NCI-H226 (cell line): ENCODE data around the gene GSN.

Source experiments
- DNase-seq: peaks from one replicate; pipeline ENCODE4 v3.0.0-alpha.2; 2015

GSN gene

DNA sequence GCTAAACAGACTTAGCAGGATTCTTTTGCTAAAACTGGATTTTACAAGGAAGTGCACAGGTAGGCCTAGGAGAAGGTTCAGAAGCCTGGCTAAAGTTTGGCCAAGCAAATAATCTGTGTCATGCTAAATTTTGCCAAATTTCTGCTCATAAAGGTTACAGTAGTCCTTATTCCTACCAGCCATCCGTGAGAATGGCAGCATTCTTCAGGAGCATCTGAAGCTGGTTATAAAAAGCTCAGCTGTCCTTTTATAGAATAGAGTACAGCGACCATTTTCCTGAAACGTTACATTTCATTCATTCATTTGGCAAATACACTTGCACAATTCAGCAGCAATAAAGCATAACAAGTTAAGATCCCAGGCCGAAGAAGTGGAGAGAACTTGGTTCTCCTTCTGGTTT lies 6.9 kb downstream of the GSN start:
- no peak for DNase-seq

DNA sequence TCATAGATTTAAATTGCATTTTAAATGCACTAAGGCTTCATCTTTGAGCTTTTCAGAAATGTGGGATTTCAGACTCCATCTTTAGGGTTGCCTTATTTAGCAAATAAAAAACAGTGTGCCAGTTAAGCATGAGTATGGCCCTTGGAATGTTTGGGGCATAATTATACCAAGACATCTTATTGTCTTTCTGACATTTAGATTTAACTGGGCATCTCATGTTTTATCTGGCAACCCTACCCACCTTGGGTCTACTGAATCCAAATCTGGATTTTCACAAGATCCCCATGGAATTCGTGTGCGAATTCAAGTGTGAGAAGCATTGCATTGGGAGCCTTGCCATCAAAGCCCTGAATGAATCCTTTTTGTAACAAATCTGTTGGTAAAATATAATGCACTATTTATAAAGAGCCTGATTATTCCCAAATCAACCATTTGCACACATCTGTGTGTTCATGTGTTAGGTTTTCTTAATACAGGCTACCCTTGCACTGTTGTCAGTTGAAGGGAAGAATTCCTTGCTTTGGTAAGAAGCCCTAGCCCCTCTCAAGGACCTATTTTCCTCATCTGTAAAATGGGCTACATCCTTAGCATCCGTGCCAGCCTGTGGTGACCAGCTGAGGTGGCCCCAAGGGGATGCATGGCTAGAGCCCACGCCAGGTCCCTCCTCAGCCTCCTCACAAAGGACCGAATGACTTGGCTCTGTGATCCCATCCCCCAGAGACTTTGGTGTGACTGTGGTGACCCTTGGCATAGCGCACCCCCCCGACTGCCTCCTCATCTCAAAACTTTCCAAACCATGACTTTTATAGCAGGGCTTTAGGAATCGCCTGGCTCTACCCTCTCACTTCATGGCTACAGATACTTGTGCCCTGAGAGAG lies 8.1 kb downstream of the GSN start:
- DNase-seq, result no peak

DNA sequence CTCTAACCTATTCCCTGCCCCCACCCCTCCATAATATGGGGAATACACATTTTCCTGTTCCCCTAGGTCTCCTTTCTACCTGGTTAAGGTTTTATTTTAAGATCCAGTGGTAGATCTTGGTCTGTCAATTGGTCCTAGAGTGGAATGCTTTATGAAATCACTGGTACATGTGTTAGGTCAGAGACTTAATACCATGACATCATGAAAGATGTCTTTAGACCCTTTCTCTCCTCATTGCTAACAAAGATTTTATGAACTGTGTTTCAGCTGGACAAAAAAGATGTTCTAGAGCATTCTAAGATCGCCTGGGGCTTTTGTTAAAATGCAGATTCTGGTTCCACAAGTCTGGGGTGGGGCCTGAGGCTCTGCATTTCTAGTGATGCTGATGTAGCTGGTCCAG lies 9.1 kb downstream of the GSN start:
- no peak for DNase-seq

DNA sequence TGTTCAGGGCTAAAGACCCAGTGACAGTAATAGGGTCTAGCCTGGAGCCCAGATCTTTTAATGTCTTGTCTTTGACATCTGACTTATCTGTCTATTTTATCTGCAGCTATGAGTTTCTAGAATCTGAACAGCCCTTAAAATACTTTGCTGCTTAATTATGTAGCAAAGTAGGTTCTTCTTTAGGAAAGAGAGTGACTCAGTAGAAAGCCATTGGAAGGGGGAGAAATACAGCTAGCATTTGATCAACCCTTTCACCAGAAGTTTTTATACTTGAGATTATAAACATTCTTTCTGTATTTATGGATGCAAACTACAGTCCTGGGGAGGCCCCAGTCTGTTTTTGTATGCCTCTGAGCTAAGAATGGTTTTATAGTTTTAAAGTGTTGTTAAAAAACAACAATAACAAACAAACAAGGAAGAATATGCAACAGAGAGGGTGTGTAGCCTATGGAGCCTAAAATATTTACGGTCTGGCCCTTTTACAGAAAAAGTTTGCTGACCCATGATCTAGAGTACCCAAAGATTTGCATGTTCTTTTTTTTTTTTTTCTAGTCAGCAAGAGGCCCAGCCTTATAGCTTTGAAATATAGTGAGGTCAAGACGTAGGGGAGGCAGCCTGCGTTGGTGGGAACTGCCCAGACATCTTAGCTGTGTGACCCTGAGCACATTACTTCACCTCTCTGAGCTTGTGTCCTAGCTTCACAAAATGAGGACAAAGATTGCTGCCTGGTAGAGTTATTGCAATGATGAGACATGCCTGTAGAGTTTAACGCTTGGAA lies 9.7 kb downstream of the GSN start:
- DNase-seq, result peak; percentile 42

DNA sequence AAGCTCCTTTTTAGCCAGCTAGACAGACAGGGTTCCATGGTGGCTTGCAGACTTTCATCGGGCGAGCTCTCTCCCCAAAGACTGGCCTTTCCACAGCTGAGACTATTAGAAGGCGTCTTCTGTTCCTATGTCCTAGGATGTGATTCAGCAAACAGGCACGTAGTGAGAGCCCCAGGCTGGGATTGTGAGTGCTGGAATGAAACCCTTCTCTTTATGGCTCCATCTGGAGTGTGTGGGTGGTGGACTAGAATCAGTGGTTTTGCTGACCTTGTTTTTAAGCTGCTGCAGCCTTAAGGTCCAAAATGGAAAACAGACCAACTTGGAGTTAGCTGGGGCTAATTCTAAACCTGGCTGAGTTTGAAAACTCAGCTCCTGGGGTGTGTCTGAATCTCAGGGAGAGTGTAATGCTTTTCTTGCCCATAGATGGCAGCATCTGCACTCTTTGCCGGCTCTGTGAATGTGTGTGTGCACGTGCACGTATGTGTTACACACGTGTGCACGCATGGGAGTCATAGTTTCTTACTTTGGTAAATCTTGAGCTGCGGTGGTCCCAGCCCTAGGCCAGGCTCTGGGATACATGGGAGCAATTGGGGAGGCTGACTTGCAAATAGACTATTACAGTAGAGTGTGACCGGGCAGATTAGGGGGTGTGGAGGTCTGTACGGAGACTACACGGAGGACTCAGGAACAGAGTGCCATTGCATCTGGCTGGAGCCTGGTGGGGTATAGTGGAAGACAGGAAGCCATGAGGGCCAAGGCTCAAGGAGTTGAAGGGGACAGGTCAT lies 10.7 kb downstream of the GSN start:
- DNase-seq, result peak; percentile 93

DNA sequence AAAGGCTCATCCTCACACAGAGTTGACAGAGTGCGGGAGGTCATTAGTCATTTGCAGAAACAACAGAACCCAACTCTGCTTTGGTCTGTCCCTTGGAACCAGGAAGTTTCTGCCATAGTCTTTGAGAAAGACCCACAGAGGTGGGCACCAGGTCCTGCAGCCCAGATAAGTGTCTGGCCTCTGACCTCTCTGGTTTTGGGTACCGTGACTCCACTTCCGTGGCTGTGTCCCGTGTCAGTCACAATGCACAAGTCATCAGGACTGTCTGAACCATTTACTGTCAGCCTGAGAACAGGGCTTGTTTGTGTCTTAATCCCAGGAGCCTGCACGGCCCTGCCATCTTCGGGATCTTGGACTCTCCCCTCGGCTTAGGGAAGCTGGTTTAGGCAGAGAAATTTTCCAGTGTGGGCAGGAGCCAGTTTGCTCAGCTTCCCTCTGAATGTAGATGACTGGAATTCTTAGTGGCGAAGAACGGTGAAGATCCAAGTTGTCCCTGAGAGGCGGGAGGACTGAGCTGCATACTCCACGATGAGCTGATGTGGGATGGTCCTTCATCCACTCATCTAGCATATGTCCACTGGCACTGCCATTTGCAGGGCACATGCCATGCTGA lies 11.9 kb downstream of the GSN start:
- DNase-seq, result no peak

DNA sequence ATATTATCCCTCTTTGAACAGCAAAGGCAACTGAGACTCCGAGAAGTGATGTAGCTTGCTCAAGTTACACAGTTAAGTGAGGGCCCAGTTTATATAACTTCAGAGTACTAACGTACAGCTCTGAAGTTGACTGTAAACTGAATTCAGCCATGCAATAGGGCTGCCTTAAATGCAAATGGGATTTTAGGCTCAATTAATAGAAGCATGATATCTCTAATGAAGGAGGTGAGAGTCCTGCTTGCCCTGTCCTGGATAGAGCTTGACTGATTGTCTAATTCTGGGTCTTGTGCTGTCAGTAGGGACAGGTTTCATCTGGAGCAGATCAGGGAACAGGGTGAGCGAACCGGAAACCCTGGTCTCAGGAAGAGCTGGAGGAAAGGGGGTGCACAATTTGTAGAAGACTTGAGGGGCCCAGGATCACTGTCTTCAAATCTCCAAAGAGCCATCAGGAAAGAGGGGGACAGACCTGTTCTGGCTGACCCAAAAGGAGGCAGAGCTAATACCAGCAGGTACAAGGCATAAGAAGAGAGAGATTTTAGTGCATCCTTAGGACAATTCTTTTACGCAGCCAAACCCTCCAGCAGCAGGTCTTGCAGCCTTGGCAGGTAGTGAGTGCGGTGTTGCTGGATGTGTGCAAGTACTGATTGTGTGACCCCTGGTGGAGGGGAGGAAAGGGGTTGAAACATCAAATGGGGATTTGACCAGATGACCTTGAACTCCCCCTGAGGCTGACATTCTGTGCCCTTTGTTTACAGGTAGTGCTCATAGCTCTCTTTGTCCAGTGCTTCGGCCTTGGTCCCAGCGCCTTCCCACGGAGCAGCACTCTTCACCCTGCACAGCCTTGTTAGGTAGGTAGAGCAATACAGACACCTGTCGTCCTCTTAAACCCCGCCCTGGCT lies 13.0 kb downstream of the GSN start:
- DNase-seq, result no peak

DNA sequence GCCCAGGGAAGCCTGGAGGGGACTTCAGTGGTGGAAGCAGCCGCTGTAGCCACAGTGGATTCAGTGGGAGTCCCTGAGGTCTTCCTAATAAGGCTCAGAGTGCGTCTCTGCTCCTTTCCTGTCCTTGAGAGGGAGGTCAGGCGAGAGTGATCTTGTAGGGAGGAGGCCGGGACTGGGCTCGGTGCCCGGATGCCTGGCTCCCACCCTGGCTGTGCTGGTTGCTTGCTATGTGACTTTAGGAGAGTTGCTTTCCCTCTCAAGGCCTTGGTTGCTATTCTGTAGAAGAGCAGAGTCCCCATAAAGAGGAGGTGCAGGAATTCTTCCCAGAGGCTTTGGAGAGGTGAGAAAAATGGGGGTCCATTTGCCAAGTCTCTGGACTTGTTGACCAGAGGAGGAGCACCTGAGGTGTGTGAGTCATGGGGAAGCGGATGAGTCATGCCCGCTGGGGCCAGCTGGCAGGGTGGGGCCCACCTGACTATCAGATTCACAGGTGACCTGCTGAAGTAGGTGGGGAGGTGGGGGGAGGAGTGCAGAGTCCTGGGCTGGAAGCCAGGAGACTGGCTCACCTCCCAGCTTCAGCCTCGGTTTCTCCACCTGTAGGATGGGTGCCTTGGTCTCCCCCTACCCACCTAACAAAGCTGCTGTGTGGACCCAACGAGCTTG lies 13.8 kb downstream of the GSN start:
- peak; percentile 76 for DNase-seq

DNA sequence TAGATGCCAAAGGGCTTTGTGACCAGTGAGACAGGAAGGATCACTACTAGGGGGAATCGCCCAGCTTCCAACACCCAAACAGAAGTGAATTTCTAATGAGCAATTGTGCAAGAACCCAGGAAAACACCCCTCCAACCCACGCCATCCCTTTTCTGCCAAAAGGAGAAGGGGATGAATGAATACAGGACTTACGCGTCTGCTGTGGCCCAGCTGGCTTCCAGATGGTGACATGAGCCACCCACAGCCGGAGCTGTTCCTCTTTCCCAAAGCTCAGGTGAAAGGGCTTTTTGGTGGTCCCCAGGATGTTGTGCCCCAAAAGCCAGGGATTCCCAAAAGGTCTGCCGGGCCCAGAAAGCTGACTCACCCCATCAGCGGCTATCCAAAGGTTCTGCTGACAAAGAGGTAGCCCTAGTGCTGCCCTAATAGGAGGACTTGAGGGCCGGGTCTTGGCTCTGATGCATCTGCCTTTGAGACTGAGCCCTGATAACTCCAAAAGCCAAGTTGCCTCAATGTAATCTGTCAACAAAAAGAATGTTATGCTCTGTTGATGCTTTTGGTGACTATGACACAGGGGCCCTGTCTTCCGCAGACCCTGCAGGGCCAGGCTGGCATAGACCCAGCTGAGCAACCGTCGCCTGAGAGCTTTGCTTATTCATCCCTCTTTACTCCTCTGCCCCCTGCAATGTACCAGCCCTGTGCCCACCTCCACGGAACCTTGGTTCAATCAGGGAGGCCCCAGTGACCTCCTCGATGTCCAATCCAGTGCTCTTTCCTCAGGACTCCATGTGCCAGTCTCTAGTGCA lies 14.5 kb downstream of the GSN start:
- peak; percentile 53 for DNase-seq

DNA sequence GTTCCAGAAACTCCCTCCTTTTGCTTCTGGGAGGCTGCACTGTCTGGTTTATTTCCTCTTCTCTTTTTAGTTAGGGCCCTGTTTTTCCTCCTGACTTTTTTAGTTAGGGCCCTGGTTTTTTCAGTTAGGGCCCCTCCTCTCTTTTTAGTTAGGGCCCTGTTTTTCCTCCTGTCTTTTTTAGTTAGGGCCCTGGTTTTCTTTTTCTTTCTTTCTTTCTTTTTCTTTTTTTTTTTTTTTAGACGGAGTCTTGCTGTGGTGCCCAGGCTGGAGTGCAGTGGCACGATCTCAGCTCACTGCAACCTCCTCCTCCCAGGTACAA lies 15.1 kb downstream of the GSN start:
- no peak for DNase-seq

DNA sequence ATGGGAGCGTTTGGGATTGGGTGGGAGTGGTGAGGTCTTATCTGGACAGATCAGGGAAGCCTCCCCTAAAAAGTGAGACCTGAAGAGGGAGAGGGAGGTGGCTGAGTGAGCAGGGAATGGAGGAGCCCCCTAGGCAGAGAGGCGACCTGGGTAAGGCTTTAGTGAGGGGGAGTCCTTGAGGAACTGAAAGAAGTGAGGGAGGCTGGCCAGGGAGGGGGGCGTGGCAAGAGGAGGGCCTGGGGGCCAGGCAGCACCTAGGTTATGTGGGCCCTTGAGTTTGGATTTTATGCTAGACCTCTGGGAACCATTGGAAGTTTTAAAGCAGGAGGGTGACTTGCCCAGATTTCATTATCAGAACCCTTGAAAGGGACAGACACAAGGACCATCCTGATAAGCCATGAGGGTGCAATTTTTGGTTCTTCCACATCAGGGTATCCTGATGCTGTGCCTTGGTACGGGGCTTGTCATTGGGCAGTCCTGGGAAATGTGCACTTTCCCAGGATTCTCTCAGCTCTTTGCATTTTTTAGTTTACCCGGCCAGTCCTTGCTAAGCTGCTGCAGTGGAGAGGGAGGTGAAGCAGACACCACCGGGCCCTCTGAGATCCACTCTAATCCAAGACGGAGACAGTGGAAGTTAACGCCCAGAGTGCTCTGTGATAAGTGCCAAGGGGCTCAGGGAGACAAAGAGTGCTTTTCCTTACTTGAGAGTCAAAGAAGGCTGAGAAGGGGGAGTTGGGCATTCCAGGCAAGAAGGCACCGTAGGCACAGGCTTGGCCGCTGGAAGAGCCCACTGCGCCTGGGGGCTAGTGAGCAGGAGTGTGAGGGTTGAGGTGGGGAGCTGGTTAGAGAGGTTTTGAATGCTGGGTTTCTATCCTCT lies 16.1 kb downstream of the GSN start:
- DNase-seq, result no peak

DNA sequence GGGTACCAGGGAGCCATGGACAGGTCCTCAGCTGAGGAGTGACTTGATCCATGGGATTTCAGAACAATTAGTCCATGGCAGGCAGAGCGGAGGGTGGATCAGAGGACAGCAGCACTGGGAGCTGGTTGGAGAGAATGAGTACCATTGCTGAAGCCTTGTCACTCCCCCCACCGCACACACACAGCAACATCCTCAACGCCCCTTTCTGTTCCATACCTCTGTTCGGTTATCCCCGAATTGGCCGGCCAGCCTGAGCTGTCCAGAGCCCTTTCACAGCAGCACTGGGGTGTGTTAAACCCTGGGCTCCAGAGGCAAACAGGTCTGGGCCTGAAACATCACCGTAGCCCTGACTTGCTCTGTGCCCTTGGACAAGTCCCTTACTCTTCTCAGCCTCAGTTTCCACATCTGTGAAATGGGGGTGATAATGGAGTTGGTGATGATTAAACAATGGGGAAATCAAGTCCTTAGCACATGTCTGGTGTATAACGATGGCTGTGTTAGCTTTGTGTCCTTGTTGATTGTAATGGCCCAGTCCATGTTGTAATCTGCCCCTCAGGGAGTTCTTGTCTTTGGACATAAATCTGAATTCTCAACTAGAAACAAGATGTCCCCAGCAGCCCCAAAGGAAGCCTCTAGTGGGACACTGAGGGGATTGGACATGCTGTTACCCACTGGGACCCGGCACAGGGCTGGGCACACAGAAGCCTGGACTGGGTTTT lies 16.9 kb downstream of the GSN start:
- DNase-seq, result no peak

DNA sequence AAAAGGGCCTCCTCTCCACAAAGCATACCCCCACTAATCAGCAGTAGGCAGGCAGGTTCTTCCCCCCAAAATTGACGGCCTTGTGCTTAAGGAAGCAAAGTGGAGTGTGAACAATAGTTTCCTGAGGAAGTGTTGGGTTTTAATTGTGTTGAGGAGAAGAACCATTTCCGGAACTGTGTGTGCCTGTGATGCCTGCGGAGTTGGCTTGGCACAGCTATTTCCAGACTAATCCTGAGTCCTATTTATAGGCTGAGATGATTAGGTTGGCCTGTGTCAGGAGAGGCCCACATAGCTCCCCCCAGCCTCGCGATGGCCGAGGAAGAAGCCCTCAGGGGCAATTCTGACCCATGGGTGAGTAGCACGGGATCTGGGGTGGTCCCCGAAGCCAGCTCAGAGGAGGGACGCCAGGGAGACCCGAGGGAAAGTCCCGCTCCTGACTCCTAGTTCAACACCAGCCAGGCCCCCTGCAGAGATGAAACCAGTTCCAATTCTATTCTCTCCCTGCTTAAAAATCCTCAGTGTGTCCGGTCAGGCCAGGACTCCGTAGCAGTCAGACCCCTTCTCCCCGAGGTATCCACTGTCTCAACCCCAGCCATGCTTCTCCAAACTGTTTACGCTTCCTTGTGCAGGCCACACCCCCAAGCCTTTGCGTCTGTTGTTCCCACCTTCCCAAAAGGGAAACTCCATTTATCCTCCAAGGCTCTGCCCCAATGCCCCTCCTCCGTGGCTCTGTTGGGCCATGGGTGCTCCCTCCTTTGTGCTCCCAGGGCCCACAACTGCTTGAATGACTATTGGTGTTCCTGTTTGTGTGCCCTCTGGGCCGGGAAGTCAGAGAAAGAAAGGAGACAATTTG lies 18.1 kb downstream of the GSN start:
- DNase-seq, result no peak

DNA sequence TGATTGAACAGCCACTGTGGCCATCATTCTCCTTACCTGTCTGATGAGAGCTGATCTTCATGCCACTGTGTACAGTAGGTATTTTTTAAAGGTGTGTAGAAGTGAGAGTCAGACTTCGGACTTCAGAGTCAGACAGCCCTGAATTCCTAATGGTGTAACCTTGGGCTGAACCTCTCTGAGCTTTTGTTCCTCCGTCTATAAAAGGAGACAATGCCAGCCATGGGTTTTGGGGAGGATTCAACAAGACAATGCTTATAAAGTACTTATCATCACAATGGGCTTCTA lies 18.7 kb downstream of the GSN start:
- no peak for DNase-seq

DNA sequence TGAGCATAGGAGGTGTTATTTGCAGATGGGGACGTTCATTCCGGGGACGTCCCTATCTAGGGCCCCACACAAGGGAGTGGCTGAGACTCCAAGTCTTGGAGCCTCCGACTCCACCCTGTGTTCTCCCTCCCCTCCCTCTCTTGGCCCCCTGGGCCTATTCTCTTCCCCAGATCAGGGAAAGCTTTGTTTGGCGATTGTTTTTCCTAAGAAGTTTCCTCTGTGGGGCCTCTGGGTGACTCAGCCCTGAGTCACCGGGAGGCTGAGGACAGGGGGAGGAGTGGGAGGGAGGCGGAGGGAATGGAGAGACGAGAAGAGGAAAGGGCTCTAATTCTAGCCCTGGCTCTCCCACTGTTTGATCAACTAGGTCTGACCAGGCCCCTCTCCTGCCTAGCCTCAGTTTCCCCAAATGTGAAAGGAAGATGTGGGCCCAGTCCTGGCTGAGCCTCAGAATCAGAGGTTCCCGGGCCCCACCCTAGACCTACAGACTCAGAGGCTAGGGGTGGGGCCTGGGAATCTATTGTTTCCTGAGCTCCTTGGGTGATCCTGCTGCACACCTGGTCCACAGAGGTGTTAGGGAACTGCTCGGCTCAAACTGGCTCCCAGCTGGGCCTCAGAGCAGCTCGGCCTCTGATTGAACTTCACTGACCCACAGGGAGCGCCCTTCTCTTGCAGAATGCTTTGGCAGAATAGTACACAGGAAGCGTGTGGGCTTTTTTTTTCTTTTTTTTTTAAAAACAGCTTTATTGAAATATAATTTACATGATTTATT lies 19.2 kb downstream of the GSN start:
- peak; percentile 90 for DNase-seq

DNA sequence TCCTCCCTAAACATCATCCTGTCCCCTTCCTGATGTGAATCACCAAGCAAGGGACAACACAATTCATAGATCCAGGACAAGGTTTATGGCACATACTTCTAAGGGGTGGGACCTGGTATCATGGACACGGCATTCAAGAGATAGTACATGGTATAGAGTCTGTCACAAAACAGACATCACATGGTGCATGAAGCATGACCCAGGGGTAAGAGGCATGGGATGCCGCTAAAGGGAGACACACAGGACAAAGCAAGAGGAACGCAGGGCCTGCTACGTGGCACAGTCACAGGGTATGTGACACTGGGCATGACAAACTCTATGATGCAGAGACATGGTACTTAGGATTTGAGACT lies 20.7 kb downstream of the GSN start:
- DNase-seq, result no peak

DNA sequence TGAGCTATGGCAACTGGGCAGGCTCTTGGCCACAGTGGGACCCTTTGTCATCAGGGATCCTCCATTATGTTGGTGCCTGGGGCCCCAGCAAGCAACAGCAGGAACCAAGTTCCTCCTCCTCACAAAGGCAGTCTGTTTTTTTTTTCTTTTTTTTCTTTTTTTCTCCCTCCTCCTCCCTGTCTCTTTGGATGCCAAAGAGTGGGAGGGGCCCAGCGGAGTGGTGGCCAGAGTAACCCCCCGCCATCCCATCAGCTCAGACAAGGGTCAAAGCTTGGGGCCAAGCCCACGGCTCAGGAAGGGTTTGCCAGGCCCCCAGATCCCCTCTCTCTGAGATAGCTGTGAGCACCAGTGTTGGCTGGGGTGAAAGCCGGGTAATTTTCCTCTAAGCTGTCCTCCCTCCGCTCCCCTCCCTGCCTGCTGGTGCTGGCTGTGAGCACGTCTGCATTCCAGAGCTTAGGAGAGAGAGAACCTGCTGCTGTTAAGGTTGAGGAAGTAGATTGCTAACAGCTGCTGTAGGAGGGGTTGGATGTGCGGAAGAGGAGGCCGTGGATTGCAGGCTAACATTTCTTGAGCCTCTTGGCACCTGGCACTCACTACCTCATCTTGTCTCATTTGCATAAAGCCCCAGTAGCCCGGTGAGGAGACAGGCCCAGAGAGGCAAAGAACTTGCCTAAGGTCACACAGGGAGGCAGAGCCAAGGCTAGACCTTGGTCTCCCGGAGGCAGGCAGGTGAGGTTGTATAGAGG lies 21.2 kb downstream of the GSN start:
- peak; percentile 95 for DNase-seq
